Loucy (cell line): ENCODE data around the gene ERF.

ENCODE experiments used
- H2AFZ ChIP-seq: fragments of 200-600 bp; sonication (generic); 2 replicates; pipeline ENCODE4 v1.6.0; 2016; ENCODE audit warnings: antibody characterized with exemption, mild to moderate bottlenecking, low read length, moderate library complexity
- H3F3A ChIP-seq: fragments of 200-600 bp; 2 replicates; pipeline ENCODE4 v1.6.0; 2016; ENCODE audit warnings: antibody characterized with exemption, low read depth, mild to moderate bottlenecking
- H3K27me3 ChIP-seq: fragments of 200-600 bp; sonication (generic); 2 replicates; pipeline ENCODE4 v1.6.1; 2014; ENCODE audit warnings: low read length, mild to moderate bottlenecking; ENCODE audit not compliant: insufficient read depth, poor library complexity, severe bottlenecking
- H3K36me3 ChIP-seq: fragments of 200-600 bp; sonication (generic); 2 replicates; pipeline ENCODE4 v1.6.1; 2016; ENCODE audit warnings: low read length; ENCODE audit not compliant: insufficient read depth
- H3K4me1 ChIP-seq: fragments of 200-600 bp; sonication (generic); 2 replicates; pipeline ENCODE4 v1.5.1; 2014; ENCODE audit warnings: low read length, mild to moderate bottlenecking; ENCODE audit not compliant: insufficient read depth, poor library complexity, severe bottlenecking
- H3K4me2 ChIP-seq: fragments of 200-600 bp; sonication (generic); 2 replicates; pipeline ENCODE4 v1.6.0; 2014; ENCODE audit warnings: antibody characterized with exemption, low read length, low read depth, mild to moderate bottlenecking; ENCODE audit not compliant: poor library complexity, severe bottlenecking
- H3K4me3 ChIP-seq: fragments of 200-600 bp; sonication (generic); 2 replicates; pipeline ENCODE4 v1.5.1; 2014; ENCODE audit warnings: low read length, mild to moderate bottlenecking, mixed read lengths; ENCODE audit not compliant: poor library complexity, severe bottlenecking
- H3K79me2 ChIP-seq: fragments of 200-600 bp; sonication (generic); 2 replicates; pipeline ENCODE4 v1.6.1; 2014; ENCODE audit warnings: low read length; ENCODE audit not compliant: insufficient read depth
- H3K9ac ChIP-seq: fragments of 200-600 bp; sonication (generic); 2 replicates; pipeline ENCODE4 v1.6.0; 2014; ENCODE audit warnings: mild to moderate bottlenecking, low read depth, low read length, moderate library complexity; ENCODE audit not compliant: poor library complexity, severe bottlenecking
- H3K9me2 ChIP-seq: fragments of 200-600 bp; sonication (generic); replicated peaks from 2 replicates; pipeline ENCODE4 v1.6.1; 2016; ENCODE audit warnings: low read depth, low read length, mixed read lengths
- H3K9me3 ChIP-seq: fragments of 200-600 bp; sonication (generic); 2 replicates; pipeline ENCODE4 v1.6.1; 2014; ENCODE audit warnings: mild to moderate bottlenecking, antibody characterized with exemption, low read length, low read depth; ENCODE audit not compliant: insufficient read depth
- H4K20me1 ChIP-seq: fragments of 200-600 bp; sonication (generic); 2 replicates; pipeline ENCODE4 v1.6.0; 2014; ENCODE audit warnings: antibody characterized with exemption, low read length, mild to moderate bottlenecking; ENCODE audit not compliant: insufficient read depth, poor library complexity, severe bottlenecking
- EZH2phosphoT487 ChIP-seq: fragments of 200-600 bp; IDR thresholded peaks from 2 replicates; pipeline ENCODE4 v1.6.1; 2018; ENCODE audit warnings: antibody characterized with exemption, mild to moderate bottlenecking, moderate library complexity, borderline replicate concordance
- TF ChIP-seq, protein P1 (sequence below): fragments of 200-600 bp; sonication (generic); conservative IDR thresholded peaks from 2 replicates; pipeline ENCODE4 v1.5.1; 2014; ENCODE audit warnings: mild to moderate bottlenecking, antibody characterized with exemption, low read length

The ERF gene

DNA sequence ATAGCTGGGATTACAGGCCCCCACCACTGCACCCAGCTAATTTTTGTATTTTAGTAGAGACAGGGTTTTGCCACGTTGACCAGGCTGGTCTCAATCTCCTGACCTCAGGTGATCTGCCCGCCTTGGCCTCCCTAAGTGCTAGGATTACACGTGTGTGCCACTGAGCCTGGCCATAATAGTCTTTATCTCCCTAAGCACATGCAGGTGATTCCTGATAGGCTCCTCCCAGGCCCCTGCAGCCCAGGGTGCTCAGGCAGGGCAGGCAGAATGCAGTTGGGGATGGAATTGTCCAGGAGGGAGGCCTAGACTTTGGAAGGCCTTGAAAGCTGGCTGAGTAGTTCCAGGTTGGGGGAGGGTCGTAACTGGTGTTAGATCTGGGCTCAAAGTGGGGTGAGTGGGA lies 26.3 kb downstream of the ERF start:
- TF ChIP-seq, protein P1, sequence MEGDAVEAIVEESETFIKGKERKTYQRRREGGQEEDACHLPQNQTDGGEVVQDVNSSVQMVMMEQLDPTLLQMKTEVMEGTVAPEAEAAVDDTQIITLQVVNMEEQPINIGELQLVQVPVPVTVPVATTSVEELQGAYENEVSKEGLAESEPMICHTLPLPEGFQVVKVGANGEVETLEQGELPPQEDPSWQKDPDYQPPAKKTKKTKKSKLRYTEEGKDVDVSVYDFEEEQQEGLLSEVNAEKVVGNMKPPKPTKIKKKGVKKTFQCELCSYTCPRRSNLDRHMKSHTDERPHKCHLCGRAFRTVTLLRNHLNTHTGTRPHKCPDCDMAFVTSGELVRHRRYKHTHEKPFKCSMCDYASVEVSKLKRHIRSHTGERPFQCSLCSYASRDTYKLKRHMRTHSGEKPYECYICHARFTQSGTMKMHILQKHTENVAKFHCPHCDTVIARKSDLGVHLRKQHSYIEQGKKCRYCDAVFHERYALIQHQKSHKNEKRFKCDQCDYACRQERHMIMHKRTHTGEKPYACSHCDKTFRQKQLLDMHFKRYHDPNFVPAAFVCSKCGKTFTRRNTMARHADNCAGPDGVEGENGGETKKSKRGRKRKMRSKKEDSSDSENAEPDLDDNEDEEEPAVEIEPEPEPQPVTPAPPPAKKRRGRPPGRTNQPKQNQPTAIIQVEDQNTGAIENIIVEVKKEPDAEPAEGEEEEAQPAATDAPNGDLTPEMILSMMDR, result no peak
- no peak for TF ChIP-seq EZH2phosphoT487
- Histone ChIP-seq H3F3A (no peaks in the 10 kb centered on the region), H3K27me3 (no peaks in the 10 kb centered on the region), H2AFZ (no peak overlapping the region), H3K36me3 (peaks cover 70% of the 10 kb centered on the region; the same call in 1 of the 2 replicates), H3K9me2 (no peaks in the 10 kb centered on the region), H3K9ac (no peak overlapping the region), H3K4me3 (no peak overlapping the region), H3K4me2 (no peak overlapping the region), H3K4me1 (no peaks in the 10 kb centered on the region), H3K9me3 (no peaks in the 10 kb centered on the region), H3K79me2 (no peaks in the 10 kb centered on the region), H4K20me1 (peaks cover 11% of the 10 kb centered on the region)

DNA sequence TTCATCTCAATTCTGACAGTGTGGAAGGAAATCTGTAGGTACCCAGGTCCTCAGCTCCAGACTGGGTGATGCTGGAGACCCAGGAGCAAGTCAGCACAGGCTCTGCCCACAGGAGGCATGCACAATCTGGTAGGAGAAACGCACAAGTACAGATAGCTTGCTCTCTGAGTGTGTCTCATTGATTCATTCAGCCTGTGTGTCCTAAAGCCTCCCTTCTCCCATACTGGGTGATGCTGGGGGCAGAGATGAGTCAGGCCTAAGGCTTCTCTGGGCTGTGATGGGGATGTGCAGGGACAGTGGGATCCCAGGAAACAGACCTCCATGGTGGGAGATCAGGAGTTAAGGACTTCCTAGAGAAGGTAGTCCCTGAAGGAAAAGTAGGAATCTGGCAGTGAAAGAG lies 28.0 kb downstream of the ERF start:
- Histone ChIP-seq H3K4me1 (no peaks in the 10 kb centered on the region), H3K36me3 (peaks cover 53% of the 10 kb centered on the region; the same call in 1 of the 2 replicates), H3K4me3 (no peak overlapping the region), H3K79me2 (peaks cover 12% of the 10 kb centered on the region; the same call in 1 of the 2 replicates), H3K27me3 (no peaks in the 10 kb centered on the region), H2AFZ (no peak overlapping the region), H3K9me3 (no peaks in the 10 kb centered on the region), H3F3A (no peaks in the 10 kb centered on the region), H3K4me2 (no peak overlapping the region), H3K9me2 (no peaks in the 10 kb centered on the region), H3K9ac (no peak overlapping the region), H4K20me1 (peaks cover 14% of the 10 kb centered on the region)
- no peak for TF ChIP-seq EZH2phosphoT487
- TF ChIP-seq, protein P1, result no peak

DNA sequence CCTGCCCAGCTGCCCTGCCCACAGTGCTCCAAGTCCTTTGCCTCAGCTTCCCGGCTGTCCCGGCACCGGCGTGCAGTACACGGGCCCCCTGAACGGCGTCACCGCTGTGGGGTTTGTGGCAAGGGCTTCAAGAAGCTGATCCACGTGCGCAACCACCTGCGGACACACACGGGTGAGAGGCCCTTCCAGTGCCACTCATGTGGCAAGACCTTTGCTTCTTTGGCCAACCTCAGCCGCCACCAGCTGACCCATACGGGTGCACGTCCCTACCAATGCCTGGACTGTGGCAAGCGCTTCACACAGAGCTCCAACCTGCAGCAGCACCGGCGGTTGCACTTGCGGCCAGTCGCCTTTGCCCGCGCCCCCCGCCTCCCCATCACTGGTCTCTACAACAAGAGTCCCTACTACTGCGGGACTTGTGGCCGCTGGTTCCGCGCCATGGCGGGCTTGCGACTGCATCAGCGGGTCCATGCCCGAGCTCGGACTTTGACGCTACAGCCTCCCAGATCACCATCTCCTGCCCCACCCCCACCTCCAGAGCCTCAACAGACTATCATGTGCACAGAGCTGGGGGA lies 29.1 kb downstream of the ERF start:
- H3K27me3 ChIP-seq, result no peaks in the 10 kb centered on the region
- H2AFZ ChIP-seq, result no peak overlapping the region
- H4K20me1 ChIP-seq, result peaks cover 19% of the 10 kb centered on the region
- H3K9ac ChIP-seq, result no peak overlapping the region
- H3F3A ChIP-seq, result no peaks in the 10 kb centered on the region
- TF ChIP-seq, protein P1, result no peak
- TF ChIP-seq EZH2phosphoT487, result no peak
- H3K4me3 ChIP-seq, result no peak overlapping the region
- H3K4me1 ChIP-seq, result peaks cover 5% of the 10 kb centered on the region
- H3K9me3 ChIP-seq, result no peaks in the 10 kb centered on the region
- H3K4me2 ChIP-seq, result no peak overlapping the region
- peaks cover 44% of the 10 kb centered on the region; the same call in 1 of the 2 replicates for H3K36me3 ChIP-seq
- peaks cover 21% of the 10 kb centered on the region for H3K79me2 ChIP-seq
- no peaks in the 10 kb centered on the region for H3K9me2 ChIP-seq
